HG03135 (cell line): Measurements from ENCODE around the gene TP53BP2.
"Not testable (repeated sequence)": the region's sequence is repeated elsewhere in the genome, so short reads cannot be mapped to it uniquely, and the experiment has no call there.

Experiments
- ATAC-seq: cut with Tn5 transposase; IDR thresholded peaks from one replicate; pipeline ENCODE4 v1.9.1; 2021; ENCODE audit warnings: mild to moderate bottlenecking, moderate library complexity; ENCODE audit not compliant: unreplicated experiment

The TP53BP2 gene

DNA sequence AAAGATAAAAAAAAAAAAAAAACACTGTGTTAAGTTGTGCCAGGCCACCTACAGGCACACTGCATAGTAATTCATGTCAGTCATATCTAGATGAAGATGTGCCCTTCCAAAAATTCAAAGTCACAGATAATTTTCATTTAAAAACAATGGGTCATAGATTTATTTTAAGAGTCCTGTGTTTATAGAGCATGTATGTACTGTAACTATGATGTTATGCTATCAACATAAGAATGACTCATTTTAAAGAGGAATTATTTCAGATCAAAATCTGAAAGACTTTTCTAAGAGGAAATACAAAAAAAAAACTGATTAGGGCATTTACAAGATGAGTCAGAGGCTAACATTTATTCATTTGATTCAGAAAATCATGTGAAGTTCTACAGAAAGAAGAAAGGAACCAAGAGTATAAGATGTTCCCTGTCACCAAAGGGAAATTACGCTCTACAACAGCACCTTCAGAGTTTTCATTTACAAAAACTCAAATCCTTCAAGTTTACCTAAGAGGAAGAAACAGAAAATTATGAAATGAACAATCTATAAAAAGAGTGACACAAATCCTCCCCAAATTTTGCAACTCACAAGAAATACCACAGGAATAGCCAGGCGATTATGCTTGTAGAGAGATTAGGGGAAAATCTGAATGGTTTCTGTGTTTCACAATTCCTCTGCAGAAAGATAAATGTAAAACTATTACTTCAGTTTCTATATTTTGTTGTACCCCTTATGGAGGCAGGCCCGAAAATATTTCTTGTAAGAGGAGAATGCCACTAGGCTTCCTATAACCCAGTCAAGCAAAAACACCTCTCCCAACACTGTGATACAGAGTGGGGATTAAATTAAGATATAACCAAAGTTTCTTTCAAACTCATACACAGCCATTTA, 13.8 kb downstream of the TP53BP2 start:
- ATAC-seq, result no peak

DNA sequence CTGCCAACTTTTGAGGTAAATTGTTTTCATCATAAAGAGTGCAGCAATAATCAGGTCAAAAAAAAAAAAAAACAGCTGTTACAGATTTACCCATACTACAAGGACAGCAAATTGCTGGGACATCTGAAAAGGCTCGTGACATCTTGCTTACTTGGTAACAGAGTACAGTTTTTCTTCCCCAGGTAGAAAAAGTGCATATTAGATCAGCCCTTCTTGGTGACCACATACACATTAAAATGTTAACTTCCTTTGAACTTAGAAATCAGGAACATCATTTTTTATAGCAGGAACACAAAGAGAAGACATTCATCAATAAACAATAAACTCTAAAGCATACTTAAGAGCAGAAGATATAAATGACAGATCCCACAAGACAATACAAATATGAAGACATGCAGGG, 16.1 kb downstream of the TP53BP2 start:
- ATAC-seq, result no peak

DNA sequence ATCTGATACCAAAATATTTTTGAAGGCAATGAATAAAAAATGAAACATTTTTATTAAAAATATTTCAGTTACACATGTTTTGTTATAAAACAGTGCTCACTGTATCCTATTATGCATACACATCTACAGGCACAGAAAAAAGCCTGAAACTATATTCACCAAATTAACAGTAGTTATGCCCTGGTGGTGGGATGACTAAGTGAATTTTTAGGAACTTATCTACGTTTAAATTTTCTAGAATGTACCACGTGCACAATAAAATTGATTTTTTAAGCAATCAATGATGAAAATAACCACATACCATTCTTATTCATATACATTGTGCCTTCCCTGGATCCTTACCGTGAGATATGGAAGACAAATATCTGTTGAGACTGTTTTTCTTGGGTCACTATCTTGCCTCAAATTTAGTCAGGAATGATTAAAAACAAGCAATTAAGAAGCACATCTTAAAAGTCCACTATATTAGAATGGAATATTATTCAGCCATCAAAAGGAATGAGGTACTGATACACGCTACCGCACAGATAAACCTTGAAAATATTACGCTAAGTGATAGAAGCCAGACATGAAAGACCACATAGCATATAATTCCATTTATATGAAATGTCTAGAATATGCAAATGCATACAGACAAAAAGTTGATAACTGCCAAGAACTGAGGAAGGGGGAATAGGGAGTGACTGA, 17.4 kb downstream of the TP53BP2 start:
- ATAC-seq, result no peak

DNA sequence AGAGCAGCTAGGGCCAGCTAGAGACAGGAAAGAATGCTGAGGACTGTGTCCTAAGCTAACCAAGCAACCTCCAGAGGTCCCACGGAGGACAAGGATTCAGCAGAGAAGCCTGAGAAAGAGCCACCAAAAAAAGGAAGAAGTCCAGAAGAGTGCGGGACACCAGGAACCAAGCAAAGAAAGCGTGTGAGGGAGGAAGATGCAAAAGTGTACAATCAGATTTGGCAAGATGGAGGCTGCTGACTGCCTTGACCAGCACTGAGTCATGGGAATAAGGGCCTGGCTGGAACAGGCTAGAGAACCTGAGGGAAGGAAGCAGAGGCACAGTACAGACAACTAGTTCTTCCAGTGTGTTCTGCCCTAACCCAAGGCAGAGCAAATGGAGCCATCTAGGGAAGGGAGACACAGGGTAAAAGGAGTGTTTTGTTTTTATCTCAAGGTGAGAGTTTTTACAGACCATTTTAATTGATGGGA, 18.5 kb downstream of the TP53BP2 start:
- no peak for ATAC-seq

DNA sequence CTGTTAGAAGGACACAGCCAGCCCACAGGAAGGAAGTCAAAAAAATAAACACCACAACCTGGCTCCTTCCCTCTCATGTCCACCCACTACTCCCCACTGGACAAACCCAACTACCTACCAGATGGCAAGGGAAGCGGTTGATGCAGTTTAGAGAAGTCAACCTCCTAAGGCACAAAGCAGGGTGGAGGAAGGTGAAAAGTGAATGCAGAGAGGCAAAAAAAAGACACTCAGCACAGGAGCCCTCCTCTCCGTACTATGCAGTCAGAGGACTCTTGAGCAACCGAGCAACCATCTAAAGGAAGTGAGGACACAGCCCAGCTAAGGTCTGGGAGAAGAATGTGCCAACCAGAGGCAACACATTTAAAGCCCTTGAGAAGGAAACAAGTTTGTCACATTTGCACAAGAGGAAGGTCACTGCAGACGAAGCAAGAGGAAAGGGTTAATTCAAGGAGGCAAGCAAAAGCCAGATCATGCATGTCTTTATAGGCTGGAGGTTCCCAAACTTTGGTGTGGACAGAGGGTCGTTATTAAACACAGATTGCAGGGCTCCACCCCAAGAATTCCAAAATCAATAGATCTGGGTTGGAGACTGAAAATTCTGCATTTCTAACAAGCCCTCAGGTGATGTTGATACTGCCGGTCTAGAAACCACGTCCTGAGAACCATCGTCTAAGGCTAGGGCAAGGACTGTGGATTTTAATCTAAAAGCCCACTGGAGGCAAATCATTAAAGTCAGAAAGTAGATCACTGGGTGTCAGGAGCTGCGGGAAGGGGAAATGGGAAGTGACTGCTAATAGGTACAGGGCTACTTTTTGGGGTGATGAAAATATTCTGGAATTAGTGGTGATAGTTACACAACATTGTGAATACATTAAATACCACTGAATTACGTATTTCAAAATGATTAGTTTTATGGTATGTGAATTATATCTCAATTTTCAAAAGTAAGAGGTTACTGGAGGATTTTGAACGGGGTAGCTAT, 19.7 kb downstream of the TP53BP2 start:
- ATAC-seq, result no peak

DNA sequence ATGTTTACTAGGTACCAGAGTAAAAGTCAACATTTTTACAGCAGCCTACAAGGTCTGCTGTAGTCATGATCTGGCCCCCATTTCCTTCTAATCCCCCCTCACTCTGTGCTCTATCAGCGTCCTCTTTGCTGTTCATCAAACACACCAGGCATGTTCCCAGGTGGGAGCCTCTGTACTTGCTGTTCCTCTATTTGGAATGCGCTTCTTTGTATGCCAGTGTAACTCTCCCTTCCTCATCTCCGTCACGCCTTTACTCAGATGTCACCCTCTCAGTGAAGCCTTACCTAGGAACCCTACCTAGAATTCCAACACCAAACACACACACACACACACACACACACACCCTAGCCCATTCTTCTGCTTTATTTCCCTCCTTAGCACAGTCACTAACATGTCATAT, 21.0 kb downstream of the TP53BP2 start:
- ATAC-seq, result no peak

DNA sequence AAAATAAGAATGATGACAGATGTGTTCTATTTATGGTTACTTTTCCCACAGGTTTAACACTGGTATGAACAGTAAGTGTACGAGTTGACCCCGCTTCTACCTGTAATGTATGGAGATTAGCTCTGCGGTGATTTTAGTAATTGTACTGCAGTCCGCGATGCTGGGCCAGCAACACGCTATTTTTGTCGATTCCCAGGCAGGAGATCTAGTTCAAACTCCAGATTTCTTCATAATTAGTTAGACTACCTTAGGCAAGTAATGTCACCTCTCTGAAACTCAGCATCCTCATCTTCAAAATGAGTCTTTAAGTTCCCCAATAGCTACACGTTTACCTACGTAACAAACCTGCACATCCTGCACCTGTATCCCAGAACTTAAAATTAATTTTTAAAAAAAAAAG, 21.5 kb downstream of the TP53BP2 start:
- no peak for ATAC-seq

DNA sequence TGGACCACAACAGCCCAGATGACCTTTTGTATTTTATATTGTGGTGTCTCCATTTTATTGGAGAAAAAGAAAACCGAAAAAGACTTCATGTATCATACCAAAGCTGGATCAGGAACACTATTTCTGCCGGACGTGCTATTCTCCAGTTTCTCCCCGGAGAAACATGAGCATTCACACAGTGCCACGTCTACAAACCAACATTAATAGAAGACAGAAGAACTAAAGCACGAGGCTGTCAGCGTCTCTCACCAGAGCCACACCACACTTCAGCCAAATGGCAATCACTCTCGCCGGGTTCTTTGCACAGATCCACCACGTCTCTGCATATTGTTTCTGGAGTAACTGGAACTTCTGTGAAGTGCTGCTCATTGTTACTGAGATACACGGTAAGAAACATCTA, 24.8 kb downstream of the TP53BP2 start:
- ATAC-seq, result no peak

DNA sequence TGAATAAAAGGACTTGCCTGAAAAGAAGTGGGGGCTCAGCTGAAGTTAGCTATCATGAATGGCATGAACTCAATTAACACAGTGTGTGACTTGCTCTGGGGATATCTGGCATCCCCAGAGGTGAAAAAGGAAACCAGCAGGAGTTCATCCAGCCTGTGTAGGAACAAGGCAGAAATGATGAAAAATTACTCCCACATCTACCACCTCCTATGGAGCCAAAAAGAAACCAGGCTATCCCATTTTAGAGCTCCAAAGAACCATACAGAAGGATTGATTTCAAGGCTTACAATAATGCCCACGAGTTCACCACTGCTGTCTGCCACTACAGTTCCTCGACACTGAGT, 25.3 kb downstream of the TP53BP2 start:
- no peak for ATAC-seq

DNA sequence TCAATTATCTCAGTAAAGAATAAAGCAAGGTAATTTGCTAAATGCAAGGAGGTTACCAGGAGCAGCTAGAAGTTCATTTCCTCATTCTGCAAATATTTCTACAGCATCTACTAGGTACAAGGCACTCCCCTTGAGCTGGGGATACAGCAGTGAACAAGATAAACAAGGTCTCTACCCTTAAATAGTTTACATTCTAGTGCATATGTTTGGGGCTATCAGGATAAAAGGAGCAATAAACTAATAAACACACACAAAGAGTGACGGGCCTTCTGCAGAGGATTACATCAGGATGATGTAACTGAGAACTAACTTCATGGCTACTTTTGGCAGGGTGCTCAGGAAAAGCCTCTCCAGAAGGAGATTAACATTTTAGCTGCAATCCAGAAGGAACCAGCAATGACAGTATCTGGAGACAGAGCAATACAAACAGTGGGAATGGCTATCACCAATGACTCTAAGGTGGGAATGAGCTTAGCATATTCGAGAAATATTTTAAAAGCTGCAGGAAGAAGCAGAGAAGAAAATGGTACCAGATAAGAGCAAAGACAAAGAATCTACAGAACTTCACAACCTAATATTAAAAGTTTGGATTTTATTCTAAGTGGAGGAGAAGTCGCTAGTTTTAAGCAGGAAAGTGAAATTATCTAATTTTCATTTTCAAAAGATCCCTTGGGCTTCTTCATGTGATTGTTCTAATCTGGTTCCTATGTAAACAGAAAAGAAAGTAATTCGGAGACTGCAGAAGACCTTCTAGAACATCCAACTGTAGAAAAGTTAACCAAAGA, 25.8 kb downstream of the TP53BP2 start:
- no peak for ATAC-seq

DNA sequence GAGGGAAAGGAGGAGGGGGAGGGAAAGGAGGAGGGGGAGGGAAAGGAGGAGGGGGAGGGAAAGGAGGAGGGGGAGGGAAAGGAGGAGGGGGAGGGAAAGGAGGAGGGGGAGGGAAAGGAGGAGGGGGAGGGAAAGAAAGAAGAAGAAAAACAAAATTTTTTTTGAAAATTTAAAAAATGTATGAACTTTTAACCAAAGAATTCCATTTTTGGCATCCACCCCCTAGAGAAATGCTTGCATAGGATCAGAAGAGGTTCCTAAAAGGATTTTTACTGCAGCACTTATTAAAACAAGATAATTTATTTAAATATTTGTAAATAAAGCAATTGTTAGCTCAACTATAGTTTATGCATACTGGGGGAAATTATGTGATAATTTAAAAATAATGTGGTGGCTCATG, 28.5 kb downstream of the TP53BP2 start:
- ATAC-seq, result not testable (repeated sequence)

DNA sequence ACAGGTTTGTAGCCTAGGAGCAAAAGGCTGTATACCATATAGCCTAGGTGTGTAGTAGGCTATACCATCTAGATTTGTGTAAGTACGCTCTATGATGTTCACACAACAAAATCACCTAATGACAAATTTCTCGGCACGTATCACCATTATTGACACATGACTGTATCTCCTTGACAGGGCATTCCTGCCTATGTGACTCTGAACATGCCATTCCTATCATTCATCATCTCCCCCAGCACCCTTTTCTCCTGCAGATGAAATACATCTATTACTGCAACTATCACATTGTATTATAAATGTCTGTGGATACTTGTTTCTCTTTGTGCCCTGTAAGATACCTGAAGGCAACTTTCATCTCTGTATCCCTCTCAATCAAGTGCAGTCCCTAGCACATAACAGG, 29.9 kb downstream of the TP53BP2 start:
- no peak for ATAC-seq

DNA sequence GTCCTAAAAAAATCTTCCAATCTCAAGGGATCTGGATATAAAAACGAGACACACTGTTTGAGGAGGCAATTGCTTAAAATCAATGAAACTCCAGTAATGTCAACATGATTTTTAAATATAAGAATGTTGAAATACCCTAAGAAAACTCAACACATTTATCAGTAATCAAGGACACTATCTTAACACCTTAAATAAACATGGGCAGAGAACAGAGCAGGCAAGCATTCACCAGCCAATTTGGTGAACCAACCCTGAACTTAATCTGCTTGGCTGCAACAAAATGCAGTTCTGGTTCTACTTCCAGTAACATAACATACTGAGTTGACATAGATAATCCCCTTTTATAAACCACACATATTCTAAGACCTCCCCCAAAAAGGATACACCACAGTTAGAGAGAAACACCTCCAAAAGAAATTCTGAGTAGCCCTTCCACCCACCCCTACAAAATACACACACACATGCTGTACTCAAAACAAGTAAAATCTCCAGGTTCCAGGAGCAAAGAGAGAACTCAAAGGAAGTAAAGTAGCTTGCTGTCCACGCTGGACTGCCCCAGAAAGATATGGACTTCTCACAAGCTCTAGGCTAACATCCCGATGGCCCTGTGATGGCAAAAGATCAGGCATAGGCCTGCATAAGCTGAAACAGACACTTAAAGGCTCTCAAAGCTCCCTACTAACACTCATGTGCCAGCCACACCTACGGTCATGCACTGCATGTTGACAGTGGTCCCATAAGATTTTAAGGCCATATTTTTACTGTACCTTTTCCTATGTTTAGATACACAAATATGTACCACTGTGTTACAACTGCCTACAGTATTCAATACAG, 30.5 kb downstream of the TP53BP2 start:
- no peak for ATAC-seq

DNA sequence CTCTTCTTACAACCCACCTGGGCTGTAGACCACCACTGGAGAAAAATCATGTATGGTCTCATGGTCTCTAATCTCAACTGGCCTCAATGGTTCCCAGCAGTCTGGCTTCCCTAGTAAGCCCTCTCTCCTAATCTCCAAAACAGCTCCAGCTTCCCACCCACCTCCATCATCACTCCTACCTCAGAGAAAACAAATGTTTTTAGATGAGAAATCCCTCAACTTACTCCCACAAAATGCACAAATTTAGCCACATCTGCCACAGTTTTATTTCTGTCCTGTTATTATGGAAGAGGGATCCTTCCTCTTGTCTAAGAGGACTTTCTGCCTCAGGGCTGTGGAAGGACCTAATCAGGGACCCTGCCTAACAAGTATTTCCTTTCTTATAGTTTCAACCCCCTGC, 32.1 kb downstream of the TP53BP2 start:
- ATAC-seq, result no peak

DNA sequence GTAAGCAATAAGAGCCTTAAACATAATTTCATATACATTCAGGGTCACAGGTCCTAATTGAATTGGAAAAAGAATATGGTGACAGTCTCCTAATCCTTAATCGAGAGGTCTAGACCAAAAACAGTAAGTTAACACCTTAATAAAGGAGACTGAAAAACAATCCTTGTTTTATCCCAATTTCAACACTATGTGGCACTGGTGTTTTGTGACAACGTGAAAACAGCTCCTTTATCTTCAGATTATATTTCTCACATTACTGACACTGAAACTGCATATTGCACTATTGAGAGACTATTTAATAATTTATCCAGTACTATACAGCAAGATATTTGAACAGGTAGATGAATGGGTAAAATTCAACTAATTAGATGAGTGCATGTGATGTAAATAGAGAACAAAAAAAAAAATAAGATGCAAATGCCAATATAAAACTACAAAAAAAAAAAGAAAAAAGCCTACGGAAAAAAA, 34.1 kb downstream of the TP53BP2 start:
- no peak for ATAC-seq

DNA sequence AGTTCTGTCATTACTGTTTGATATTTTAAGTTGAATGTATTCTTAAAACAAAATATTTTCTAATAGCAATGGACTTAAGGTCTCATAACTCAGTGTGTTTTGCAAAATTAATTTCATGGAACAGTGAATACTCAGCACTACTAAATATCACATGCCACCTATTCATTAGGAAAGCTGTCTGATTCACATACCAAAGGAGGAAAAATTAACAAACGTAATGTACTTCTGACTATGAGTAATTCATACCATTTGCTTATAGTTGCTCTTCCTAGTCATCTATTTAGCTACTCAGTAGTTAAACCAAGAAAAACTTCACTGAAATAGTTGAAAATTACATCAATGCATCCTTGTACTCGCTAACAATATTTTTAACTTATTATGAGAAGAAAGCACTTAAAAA, 35.2 kb downstream of the TP53BP2 start:
- no peak for ATAC-seq

DNA sequence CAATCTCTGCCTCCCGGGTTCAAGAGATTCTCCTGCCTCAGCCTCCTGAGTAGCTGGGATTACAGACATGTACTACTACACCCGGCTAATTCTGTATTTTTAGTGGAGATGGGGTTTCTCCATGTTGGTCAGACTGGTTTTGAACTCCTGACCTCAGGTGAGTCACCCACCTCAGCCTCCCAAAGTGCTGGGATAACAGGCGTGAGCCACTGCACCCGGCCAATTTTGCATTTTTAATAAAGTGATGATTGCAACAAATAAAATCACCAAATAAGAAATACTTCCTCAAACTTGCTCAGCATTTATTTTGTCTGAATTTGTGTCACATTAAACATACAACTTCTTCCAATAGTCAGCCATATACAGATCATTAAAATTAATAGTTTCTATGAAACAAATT, 35.8 kb downstream of the TP53BP2 start:
- not testable (repeated sequence) for ATAC-seq

DNA sequence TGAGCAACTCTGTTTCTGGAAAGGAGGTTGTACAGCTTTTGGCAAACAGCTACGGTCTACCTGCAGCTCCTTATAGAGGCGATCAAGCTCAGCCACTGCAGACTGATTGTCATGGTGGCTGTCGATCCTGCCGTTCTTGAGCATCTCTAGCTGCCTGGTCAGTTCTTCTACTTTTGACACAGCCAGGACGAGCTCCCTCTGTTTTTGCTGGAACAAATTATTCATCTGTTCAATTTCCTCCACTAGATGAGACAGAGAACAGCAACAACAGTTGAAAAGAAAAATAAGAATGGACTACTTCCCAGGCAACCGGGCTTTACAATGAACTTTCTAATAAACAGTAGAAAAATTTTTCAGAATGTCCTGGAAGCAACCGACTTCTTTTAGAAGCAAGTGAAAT, 42.5 kb downstream of the TP53BP2 start:
- no peak for ATAC-seq

DNA sequence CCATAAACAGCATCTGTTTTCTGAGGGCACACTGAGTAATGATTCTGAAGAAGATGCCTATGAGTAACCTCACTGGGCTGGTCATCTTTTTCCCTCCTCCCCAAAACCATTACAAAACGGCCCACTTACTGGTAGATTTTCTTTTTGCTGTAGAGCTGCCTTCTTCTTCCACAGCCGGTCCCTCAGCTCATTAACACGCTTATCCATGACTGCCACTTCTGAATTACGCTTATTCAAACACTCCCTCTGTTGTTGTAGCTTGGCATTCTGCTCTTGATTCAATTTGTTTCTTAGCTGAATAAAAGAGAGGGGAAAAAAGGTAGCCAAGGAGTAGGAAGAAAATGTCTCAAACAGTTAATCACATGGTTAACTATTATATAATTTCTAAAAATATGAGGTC, 43.1 kb downstream of the TP53BP2 start:
- ATAC-seq, result no peak
